ENCODE measurements around the gene FRYL.
"Not testable (repeated sequence)": the region's sequence is repeated elsewhere in the genome, so short reads cannot be mapped to it uniquely, and the experiment has no call there.

The FRYL gene

GRCh38 chr4:48722509-48723446, 57.3 kb downstream of the FRYL start:
- no peak overlapping the region for H3K27ac ChIP-seq

DNA sequence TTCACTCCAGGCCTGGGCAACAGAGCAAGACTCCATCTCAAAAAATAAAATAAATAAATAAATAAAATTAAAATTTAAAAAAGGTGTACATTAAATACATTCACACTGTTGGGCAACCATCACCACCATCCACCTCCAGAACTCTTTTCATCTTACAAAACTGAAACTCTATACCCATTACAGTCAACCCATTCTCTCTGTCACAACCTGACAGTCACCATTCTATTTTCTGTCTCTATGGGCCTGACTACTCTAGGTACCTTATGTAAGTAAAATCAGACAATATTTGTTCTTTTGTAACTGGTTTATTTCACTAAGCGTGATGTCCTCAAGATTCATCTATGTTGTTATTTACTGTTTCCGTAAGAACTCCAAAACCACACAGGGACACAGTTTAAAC, 59.6 kb downstream of the FRYL start:
- Histone ChIP-seq H3K9me3 (peaks cover 47% of the 10 kb centered on the region), H3K27ac (no peak overlapping the region), H4K20me1 (peaks cover 52% of the 10 kb centered on the region), H3K4me1 (peaks cover 12% of the 10 kb centered on the region), H3K36me3 (peaks cover 29% of the 10 kb centered on the region), H3K9ac (no peak overlapping the region), H3K4me2 (no peak overlapping the region), H3K4me3 (no peak overlapping the region), H3K27me3 (no peaks in the 10 kb centered on the region)
- TF ChIP-seq Cebpa-rat (IDR thresholded peaks at IDR 0.05): no peak

More at GRCh38 chr4:48722509-48723446, 57.3 kb downstream of the FRYL start:
- Histone ChIP-seq H3K9ac (no peak overlapping the region), H3K4me2 (peak overlapping the region; percentile 13; the same call in 1 of the 2 replicates), H4K20me1 (peaks cover 75% of the 10 kb centered on the region), H3K36me3 (peaks cover 25% of the 10 kb centered on the region), H3K9me3 (peaks cover 29% of the 10 kb centered on the region), H3K4me3 (no peak overlapping the region), H3K4me1 (peaks cover 12% of the 10 kb centered on the region), H3K27me3 (no peaks in the 10 kb centered on the region)
- TF ChIP-seq Cebpa-rat (IDR thresholded peaks at IDR 0.05): no peak

DNA sequence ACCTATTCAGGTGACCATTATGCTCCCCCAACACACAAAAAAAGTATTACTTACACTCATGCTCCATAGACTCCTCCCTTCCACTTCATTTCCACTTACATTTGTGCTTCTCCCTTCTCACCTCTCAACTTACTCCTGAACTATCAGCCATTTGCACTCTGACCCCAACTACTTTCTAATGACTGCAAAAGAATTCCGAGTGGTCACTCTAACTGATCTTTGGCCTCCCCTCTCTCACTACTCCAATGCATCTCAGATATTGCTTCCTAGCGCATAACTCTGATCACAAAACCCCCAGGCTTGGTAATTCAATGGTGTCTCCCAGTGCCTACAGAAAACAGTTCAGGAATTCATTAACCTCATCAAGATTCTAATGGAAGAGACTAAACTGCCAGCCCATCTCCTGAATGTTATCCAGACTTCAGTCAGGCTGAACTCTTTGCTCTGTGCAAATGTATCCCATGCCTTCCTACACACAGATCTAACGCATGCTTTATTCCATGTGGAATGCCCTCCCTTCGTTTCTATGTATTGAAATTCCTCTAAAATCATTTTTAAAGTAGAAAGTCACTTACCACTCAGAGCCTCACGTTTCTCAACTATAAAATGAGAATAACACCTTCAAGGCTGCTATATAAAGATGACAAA, 61.1 kb downstream of the FRYL start:
- Histone ChIP-seq H3K27ac (no peak overlapping the region), H3K9ac (no peak overlapping the region), H3K4me2 (no peak overlapping the region), H4K20me1 (peaks cover 37% of the 10 kb centered on the region), H3K4me3 (no peak overlapping the region), H3K4me1 (peaks cover 12% of the 10 kb centered on the region), H3K27me3 (no peaks in the 10 kb centered on the region), H3K36me3 (peaks cover 29% of the 10 kb centered on the region), H3K9me3 (peaks cover 47% of the 10 kb centered on the region)
- no peak for TF ChIP-seq Cebpa-rat (IDR thresholded peaks at IDR 0.05)

- H3K36me3 ChIP-seq: peaks cover 29% of the 10 kb centered on the region
- H3K27me3 ChIP-seq, H3K9ac ChIP-seq, H3K27ac ChIP-seq, H3K4me2 ChIP-seq, H3K4me3 ChIP-seq, H3K4me1 ChIP-seq: not testable (repeated sequence)
- peaks cover 15% of the 10 kb centered on the region for H4K20me1 ChIP-seq
- H3K9me3 ChIP-seq: peaks cover 50% of the 10 kb centered on the region
Measured at GRCh38 chr4:48716285-48716684, 63.8 kb downstream of the FRYL start.

- Histone ChIP-seq H3K9ac (no peak overlapping the region), H3K27me3 (no peaks in the 10 kb centered on the region), H3K4me2 (no peak overlapping the region), H4K20me1 (peaks cover 27% of the 10 kb centered on the region), H3K36me3 (peaks cover 52% of the 10 kb centered on the region), H3K4me3 (no peak overlapping the region), H3K9me3 (peaks cover 25% of the 10 kb centered on the region), H3K4me1 (no peaks in the 10 kb centered on the region), H3K27ac (no peak overlapping the region)
- no peak for TF ChIP-seq Cebpa-rat (IDR thresholded peaks at IDR 0.05)
Measured at GRCh38 chr4:48710446-48711209, 69.5 kb downstream of the FRYL start.

DNA sequence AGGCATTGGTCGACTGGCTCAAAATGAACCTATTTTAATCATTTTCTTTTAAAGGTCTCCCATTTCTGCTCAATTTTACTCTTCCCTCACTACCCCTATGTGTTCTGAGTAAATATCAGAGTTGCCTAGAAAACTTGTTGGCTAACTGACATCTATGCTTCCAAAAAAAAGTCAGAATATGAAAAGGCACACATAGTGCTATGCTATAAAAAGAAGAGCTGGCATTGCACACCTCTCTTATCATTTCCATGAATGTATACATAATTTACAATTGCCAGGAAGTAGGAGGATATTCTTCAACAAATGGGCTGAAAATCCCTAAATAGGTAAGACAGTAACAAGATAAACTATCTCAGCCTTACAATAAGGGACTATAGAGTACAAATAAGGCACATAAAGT, 70.2 kb downstream of the FRYL start:
- H3K9ac ChIP-seq: no peak overlapping the region
- H3K27ac ChIP-seq: no peak overlapping the region
- no peaks in the 10 kb centered on the region for H3K27me3 ChIP-seq
- peaks cover 52% of the 10 kb centered on the region for H3K36me3 ChIP-seq
- H3K4me2 ChIP-seq: no peak overlapping the region
- no peaks in the 10 kb centered on the region for H3K4me1 ChIP-seq
- H3K9me3 ChIP-seq: peaks cover 24% of the 10 kb centered on the region
- H4K20me1 ChIP-seq: peaks cover 29% of the 10 kb centered on the region
- TF ChIP-seq Cebpa-rat (IDR thresholded peaks at IDR 0.05): no peak
- H3K4me3 ChIP-seq: no peak overlapping the region

- H3K27me3 ChIP-seq: no peaks in the 10 kb centered on the region
- TF ChIP-seq Cebpa-rat (IDR thresholded peaks at IDR 0.05): no peak
- no peak overlapping the region for H3K4me2 ChIP-seq
Measured at GRCh38 chr4:48708610-48709009, 71.5 kb downstream of the FRYL start.

DNA sequence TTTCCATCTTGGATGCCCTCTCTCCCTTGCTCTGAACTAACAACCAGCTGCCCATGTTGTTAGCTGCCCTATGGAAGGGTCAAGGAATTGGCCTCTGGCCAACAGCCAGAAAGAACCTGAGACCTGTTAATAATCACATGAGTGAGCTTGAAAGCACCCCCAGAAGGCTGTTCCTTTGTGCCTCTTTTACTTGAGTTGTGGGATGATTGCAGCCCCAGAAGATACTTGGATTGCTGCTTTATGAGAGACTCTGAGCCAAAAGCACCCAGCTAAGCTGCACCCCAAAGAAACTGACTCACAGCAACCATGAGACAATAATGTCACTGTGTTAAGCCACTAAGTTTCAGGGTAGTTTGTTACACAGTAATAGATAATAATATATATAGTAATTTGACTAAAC, 73.3 kb downstream of the FRYL start:
- peaks cover 16% of the 10 kb centered on the region for H3K9me3 ChIP-seq
- no peak overlapping the region for H3K9ac ChIP-seq
- TF ChIP-seq Cebpa-rat (IDR thresholded peaks at IDR 0.05): no peak
- no peaks in the 10 kb centered on the region for H3K27me3 ChIP-seq
- peaks cover 50% of the 10 kb centered on the region for H4K20me1 ChIP-seq
- H3K4me1 ChIP-seq: no peaks in the 10 kb centered on the region
- no peak overlapping the region for H3K4me2 ChIP-seq
- H3K27ac ChIP-seq: no peak overlapping the region
- peaks cover 63% of the 10 kb centered on the region for H3K36me3 ChIP-seq
- H3K4me3 ChIP-seq: no peak overlapping the region

More at GRCh38 chr4:48708610-48709009, 71.5 kb downstream of the FRYL start:
- Histone ChIP-seq H3K4me3 (no peak overlapping the region), H3K9me3 (peaks cover 23% of the 10 kb centered on the region), H3K27ac (no peak overlapping the region), H4K20me1 (peaks cover 42% of the 10 kb centered on the region), H3K4me1 (no peaks in the 10 kb centered on the region), H3K36me3 (peaks cover 54% of the 10 kb centered on the region), H3K9ac (no peak overlapping the region)

GRCh38 chr4:48705609-48706008, 74.5 kb downstream of the FRYL start:
- no peak for TF ChIP-seq Cebpa-rat (IDR thresholded peaks at IDR 0.05)
- H3K9ac ChIP-seq: no peak overlapping the region
- no peak overlapping the region for H3K4me2 ChIP-seq
- H3K9me3 ChIP-seq: peaks cover 9% of the 10 kb centered on the region
- H3K27ac ChIP-seq: no peak overlapping the region
- peaks cover 57% of the 10 kb centered on the region for H3K36me3 ChIP-seq
- no peak overlapping the region for H3K4me3 ChIP-seq
- peaks cover 44% of the 10 kb centered on the region for H4K20me1 ChIP-seq
- no peaks in the 10 kb centered on the region for H3K27me3 ChIP-seq
- no peaks in the 10 kb centered on the region for H3K4me1 ChIP-seq
